Measurements from ENCODE around the gene TMEM86A.
A peak's percentile ranks its signal among the peaks of the same experiment; 100 is the strongest.

- TF ChIP-seq CTCF (IDR thresholded peaks at IDR 0.05) = peak; percentile 85 to 98 (median 88)
- no peak for TF ChIP-seq POLR2A (IDR thresholded peaks at IDR 0.05)
Observed at GRCh38 chr11:18731949-18732821, 33.6 kb downstream of the TMEM86A start.
